GM13977 (cell line): Measurements from ENCODE around the gene DMRTB1.

ENCODE experiments used
- DNase-seq: peaks from one replicate; pipeline ENCODE4 v3.0.0; 2012; ENCODE audit warnings: low spot score
- in situ Hi-C: fragments of 300-500 bp; cut with MboI; formaldehyde crosslinking; loops from one replicate; pipeline ENCODE4 v1.12.0; 2022; ENCODE audit warnings: low sequenced_read_pairs, low pct_unique_long_range_greater_than_20kb, mixed read lengths, inconsistent platforms; ENCODE audit not compliant: unreplicated experiment
- TF ChIP-seq, protein P1 (sequence below): IDR thresholded peaks from 2 replicates; pipeline ENCODE4 v1.5.1; 2012; ENCODE audit warnings: mild to moderate bottlenecking, control low read depth; ENCODE audit not compliant: insufficient read depth; ENCODE audit errors: extremely low read depth, missing control alignments

DMRTB1 gene

DNA sequence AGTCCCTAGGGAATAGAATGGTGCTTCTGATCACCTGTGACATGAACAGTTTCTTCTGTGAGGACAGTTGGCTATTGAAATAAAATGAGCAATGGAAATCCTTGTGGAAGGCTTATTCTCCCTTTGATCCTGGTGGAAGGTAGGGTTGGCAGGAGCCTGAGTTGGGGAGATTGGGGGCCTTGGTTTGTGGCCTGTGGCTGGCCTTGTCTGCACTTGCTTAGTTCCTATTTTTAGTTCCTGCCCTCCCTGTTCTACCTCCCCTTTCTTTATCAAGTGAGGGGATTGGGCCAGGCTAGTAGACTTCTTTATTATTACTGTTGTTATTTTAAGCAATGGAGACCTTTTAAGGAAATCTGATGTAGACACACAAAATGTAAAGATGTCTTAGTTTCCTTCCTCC is 8.2 kb downstream of the DMRTB1 start:
- in situ Hi-C loops, result no loop called here
- no peak for DNase-seq

DNA sequence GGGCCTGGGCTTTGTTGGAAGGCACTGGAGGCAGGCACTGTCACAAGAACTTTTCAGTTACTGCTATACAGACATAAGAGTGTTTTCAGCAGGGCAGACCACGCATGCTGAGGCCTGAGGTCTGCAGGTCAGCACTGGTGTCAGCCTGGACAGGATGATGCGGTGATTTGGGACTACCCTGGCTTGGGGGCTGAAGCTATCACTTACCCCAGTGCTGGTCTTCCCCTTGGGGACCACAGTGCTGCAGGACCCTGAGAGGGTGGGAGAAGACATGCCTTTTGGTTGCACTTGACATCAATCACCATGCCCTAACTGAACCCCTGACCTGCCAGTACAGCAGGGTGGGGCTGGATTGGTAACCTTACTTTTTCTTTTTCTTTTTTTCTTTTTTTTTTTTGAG is 9.2 kb downstream of the DMRTB1 start:
- TF ChIP-seq, protein P1, sequence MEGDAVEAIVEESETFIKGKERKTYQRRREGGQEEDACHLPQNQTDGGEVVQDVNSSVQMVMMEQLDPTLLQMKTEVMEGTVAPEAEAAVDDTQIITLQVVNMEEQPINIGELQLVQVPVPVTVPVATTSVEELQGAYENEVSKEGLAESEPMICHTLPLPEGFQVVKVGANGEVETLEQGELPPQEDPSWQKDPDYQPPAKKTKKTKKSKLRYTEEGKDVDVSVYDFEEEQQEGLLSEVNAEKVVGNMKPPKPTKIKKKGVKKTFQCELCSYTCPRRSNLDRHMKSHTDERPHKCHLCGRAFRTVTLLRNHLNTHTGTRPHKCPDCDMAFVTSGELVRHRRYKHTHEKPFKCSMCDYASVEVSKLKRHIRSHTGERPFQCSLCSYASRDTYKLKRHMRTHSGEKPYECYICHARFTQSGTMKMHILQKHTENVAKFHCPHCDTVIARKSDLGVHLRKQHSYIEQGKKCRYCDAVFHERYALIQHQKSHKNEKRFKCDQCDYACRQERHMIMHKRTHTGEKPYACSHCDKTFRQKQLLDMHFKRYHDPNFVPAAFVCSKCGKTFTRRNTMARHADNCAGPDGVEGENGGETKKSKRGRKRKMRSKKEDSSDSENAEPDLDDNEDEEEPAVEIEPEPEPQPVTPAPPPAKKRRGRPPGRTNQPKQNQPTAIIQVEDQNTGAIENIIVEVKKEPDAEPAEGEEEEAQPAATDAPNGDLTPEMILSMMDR, result no peak
- DNase-seq, result no peak
- in situ Hi-C loops, result no loop called here

More for the DNA sequence above, 8.2 kb downstream of the DMRTB1 start:
- TF ChIP-seq, protein P1, result no peak

DNA sequence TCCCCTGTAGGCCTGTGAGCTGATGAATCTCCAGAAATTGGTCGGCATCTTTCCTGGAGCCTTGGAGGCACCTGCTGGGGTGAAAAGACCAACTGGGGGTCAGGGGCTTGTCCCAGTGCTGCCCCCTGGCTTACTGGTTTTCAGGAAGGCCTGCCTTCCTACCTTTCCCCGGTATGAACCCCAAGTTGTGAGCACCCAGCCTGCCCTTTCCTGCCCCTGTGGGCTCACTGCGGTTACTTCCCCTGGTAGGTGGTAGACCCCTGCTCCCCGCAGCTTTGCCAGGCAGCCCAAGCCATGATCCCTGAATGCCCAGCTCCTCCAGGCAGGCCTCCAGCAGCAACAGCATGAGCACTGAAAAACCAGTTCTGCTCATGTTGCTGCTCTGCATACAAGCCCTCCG is 10.2 kb downstream of the DMRTB1 start:
- DNase-seq, result no peak
- TF ChIP-seq, protein P1, result no peak
- in situ Hi-C loops, result no loop called here

DNA sequence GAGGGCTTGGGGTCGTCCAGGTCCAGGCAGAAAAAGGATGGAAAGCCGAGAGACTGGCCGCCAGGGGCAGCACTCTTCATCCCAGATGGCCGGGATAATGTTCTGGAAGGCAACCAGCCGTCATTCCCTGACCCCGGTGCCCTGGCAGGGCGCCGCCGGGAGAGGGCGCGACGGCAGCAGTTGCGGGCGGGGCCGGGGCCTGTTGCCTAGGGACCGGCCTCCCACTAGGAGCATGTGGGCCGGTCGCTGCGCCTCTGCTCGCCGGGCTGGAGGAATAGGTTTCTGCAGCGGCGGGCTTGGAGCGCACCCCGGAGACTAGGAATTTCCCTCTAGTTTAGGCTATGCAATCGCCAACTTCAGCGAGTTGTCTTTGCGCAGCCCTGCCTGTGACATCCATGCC is 11.0 kb downstream of the DMRTB1 start:
- TF ChIP-seq, protein P1, result no peak
- DNase-seq, result no peak
- in situ Hi-C loops, result no loop called here

DNA sequence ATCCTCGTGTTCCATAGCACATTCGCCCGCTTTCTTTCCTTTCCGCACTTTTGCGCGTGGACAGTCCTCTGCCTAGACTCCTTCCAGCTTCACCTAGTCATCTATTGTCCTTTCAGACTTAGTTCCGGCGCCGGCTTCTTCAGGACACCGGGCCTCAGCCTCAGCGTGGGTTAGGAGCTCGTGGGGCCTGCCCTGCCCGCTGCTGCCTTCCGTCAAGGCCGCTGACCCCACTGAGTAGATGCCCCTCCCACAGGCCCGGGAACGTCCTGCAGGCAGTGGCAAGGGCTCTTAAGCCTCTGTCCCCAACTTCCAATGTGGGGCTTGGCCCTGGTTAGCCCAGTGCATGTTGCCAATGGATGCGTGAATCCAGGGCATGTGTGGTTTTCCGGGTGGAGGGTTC is 11.4 kb downstream of the DMRTB1 start:
- TF ChIP-seq, protein P1, result no peak
- no peak for DNase-seq
- in situ Hi-C loops, result no loop called here

DNA sequence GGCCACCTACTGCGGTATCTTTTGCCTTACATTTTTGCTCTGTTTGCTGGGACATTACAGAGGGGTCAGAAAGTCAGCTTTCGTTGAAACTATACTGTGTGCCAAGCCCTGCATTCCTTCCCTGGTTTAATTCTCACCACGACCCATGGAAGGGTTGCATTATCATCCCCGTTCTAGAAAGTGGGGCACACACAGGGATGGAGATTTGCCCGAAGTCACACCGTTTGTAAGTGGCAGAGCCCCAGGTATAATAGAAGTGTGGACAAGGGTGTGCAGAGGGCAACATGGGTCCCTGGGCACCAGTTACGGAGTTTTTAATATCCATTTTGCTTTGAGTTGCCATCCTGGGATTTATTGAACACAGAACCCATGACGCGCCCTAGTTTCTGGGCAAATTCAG is 11.8 kb downstream of the DMRTB1 start:
- in situ Hi-C loops, result no loop called here
- no peak for DNase-seq
- TF ChIP-seq, protein P1, result no peak

DNA sequence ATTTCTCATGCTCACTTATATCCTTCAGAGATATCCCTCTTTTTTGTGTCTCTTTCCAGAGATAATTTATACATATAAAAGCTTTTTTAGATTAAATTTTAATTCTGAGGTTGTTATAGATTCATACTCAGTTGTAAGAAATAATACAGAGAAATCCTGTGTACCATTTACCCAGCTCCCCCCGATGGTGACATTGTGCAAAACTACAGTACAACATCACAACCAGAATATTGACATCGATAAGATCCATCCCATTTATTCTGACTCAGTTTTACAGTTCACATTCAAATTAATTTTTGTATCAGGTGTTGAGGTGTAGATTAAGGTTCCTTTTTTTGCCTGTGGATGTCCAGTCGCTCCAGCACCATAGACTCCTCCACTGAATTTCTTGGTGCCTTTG is 14.3 kb downstream of the DMRTB1 start:
- TF ChIP-seq, protein P1, result peak; percentile 19
- no peak for DNase-seq
- in situ Hi-C loops, result no loop called here
